ENCODE data around the gene LIF.

The LIF gene

GRCh38 chr22:30192427-30192826 is 54.1 kb downstream of the LIF start:
- Mint-ChIP-seq H3K27me3 (no peaks in the 10 kb centered on the region), H3K36me3 (peaks cover 12% of the 10 kb centered on the region), H3K27ac (peak overlapping the region; percentile 75), H3K9me3 (peaks cover 5% of the 10 kb centered on the region), H3K4me3 (no peak overlapping the region), H3K4me1 (peaks cover 95% of the 10 kb centered on the region)
- CTCF ChIA-PET = interaction anchor here (0.6 to 3.3 kb wide), 2 partner anchors 12 to 17 kb away, joined by 4 to 7 read pairs; no protein-coding TSS in a partner anchor
- no peak for DNase-seq

DNA sequence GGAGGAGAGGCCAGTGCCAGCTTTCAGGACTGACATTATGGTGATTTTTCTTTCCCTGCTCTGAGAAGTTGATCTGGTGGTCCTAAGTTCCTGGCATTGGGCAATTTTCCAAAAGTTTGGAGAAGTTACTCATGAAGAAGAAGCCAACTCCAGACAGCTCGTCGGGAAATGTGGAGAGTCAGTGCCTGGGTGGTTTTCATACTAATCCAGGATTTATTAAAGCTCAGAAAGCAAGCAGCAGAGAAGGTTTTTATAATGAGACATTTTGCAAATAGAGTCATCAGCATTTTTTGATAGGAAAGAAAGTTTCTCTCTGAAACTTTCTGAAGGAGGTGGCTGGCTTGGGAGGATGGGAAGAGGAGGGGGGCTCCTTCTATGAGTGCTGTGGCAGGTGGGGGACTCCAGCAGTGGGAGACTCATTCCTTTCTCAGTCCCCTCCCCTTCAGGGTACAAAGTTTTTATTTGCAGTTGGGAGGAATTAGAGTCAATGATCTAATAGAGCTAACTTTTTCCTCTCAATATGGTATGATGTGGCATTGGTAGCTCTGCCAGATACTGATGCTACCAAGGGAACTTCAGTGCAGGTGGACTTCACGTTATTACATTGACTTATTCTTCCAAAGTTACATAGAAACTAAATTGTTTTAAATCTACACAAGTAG is 55.4 kb downstream of the LIF start:
- Mint-ChIP-seq H3K27ac (peak overlapping the region; percentile 88), H3K9me3 (peaks cover 7% of the 10 kb centered on the region), H3K4me1 (peaks cover 95% of the 10 kb centered on the region), H3K36me3 (peaks cover 14% of the 10 kb centered on the region), H3K27me3 (no peaks in the 10 kb centered on the region), H3K4me3 (peak overlapping the region; percentile 10)
- DNase-seq = no peak
- CTCF ChIA-PET = interaction anchor here (0.7 to 3.3 kb wide), 11 partner anchors 9 to 83 kb away, joined by 3 to 7 read pairs (median 4); no protein-coding TSS in a partner anchor

GRCh38 chr22:30190574-30190973 is 56.0 kb downstream of the LIF start:
- peak overlapping the region; percentile 10 for H3K4me3 Mint-ChIP-seq
- no peak for DNase-seq
- H3K27me3 Mint-ChIP-seq = no peaks in the 10 kb centered on the region
- peaks cover 14% of the 10 kb centered on the region for H3K36me3 Mint-ChIP-seq
- peak overlapping the region; percentile 88 for H3K27ac Mint-ChIP-seq
- peaks cover 3% of the 10 kb centered on the region for H3K9me3 Mint-ChIP-seq
- H3K4me1 Mint-ChIP-seq = peaks cover 93% of the 10 kb centered on the region
- CTCF ChIA-PET = interaction anchor here (0.7 to 3.3 kb wide), 7 partner anchors 12 to 82 kb away, joined by 3 to 7 read pairs (median 5); no protein-coding TSS in a partner anchor
